RPMI8226 (cell line): ENCODE data around the gene PCDHB3.
"Not testable (repeated sequence)": the region's sequence is repeated elsewhere in the genome, so short reads cannot be mapped to it uniquely, and the experiment has no call there.

ENCODE experiments used
- DNase-seq: peaks from one replicate; pipeline ENCODE4 v3.0.0-alpha.2; 2015

Gene PCDHB3

DNA sequence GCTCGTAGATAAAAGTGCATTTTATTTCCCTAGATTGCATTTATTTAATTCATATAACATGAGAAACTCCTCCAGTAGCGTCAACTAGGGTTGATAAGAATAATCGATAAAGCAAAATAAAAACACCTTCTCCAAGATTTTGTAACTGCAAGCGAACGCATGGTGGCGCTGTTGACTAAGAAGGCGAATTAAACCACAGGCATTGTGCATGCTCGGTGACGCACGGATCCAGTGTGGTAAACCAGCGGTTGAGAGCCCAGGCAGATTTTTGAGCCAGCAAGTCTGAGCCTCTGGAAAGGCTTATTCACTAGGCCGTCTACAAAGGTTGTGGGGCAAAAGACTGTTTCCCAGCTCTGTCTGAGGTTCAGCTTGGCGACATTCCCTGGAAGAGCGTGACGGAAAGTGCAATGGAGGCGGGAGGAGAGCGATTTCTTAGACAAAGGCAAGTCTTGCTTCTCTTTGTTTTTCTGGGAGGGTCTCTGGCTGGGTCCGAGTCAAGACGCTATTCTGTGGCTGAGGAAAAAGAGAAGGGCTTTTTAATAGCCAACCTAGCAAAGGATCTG, at the start of gene PCDHB3:
PCDHB3 (plus strand) TSS at position 231 of the 563 bp plus-strand sequence; CDS start at position 408, 177 bp downstream.
- peak; percentile 51 for DNase-seq

DNA sequence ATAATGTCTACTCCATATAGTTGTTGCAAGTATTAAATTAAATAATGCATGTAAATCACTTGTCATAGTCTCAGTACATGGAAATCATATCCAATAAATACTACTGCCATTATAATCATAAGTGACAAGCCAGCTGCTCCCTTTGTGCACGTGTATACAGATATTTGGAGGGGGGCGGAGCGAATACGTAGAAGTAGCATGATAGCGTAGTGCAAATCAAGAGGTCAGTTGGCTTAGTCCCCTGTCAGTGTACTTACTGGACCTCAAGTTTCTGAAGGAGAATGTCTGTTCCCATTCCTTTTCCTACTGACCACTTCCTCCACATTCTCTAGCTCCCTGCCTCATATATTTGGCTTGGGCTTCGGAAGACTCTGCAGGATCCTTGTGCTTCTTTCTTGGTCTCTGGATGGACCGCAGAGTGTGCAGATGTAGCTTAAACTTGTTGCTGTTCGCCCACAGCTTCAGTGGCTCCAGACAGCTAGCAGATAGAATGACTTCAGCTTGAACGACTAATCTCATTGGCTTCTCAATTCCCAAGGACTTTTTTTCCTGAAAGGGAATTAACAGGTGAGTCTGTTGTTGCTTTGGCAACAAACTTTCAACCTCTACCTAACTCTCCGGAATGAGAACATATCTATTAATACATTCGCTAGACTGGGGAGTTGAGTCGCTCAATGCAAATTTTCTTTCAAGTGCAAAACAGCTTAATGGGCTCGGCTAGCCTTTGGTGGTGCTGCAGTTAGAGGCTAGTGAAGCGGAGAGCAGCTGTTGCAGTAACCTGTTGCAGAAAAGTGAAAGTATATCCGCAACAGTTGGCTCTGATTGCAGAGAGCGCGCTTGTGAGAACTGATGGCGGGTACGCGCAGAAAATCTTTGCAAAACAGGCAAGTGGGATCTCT, 49.4 kb upstream of the PCDHB3 start, which contains the start of gene PCDHB1:
PCDHB1 (plus strand) TSS at position 753 of the 899 bp plus-strand sequence; CDS start at position 850, 97 bp downstream.
- DNase-seq, result no peak

- no peak for DNase-seq
Observed at GRCh38 chr5:141051521-141051866, 48.8 kb upstream of the PCDHB3 start.

DNA sequence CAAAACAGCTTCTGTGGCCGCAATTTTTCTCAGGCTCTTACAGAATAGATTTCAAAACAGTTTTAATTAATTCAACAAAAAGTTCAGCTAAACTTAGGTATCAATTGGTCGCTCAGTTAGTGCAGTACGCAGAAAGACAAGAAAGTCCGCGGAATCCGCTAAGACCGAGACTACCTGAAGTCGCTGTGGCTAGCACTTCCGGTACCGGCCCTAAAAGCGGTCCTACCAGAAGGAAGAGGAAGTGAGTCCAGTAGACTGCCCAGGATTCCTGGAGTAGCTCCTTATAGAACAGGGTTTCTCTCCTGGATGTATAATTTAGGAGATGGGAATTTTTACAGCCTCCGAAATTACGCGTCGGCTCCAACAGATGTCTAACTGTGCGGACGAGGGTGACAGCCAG, 22.4 kb upstream of the PCDHB3 start:
- DNase-seq, result no peak

DNA sequence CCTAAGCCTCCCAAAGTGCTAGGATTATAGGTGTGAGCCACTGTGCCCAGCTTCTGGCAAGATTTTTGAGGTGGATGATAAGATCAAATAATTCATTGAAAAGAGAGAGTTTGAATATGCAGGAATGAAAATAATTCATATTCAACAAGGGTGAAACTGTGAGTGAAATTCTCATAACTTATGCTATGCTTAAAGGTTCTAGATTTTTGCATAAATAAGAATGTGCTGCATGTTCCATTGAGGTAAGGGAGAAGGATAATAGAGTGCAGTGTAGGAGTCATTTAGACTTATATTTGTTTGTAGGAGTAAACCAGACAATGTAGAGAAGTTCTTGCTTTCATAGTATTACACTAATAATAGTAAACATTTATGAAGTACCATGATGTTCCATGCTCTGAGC, 18.0 kb upstream of the PCDHB3 start:
- no peak for DNase-seq

GRCh38 chr5:141084487-141084989, 15.7 kb upstream of the PCDHB3 start:
- DNase-seq, result peak; percentile 67

DNA sequence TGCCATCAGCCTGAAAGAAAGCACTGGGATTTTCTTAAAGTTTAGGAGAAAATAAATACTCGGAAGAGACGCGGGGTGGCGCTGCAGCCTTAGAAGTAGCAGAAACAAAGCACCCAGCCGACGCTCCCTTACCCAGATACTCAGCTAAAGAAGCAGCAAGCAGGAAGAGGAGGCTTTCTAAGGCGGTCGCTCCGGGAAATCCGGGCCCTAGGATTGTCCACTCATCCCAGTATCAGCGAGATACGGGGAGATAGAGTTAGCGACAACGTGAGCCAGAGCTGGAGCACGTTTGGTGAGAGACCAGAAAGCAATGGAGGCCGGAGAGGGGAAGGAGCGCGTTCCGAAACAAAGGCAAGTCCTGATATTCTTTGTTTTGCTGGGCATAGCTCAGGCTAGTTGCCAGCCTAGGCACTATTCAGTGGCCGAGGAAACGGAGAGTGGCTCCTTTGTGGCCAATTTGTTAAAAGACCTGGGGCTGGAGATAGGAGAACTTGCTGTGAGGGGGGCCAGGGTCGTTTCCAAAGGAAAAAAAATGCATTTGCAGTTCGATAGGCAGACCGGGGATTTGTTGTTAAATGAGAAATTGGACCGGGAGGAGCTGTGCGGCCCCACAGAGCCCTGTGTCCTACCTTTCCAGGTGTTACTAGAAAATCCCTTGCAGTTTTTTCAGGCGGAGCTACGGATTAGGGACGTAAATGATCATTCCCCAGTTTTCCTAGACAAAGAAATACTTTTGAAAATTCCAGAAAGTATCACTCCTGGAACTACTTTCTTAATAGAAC, 5.6 kb upstream of the PCDHB3 start, which contains the start of gene PCDHB2:
PCDHB2 (plus strand) TSS at position 135 of the 782 bp plus-strand sequence; CDS start at position 311, 176 bp downstream.
- peak; percentile 32 for DNase-seq

DNA sequence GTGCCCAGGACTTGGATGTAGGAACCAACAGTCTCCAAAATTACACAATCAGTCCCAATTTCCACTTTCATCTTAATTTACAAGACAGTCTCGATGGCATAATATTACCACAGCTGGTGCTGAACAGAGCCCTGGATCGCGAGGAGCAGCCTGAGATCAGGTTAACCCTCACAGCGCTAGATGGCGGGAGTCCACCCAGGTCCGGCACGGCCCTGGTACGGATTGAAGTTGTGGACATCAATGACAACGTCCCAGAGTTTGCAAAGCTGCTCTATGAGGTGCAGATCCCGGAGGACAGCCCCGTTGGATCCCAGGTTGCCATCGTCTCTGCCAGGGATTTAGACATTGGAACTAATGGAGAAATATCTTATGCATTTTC, 5.0 kb upstream of the PCDHB3 start:
- no peak for DNase-seq

- DNase-seq, result not testable (repeated sequence)
Observed at GRCh38 chr5:141096181-141096580, 4.1 kb upstream of the PCDHB3 start.

- not testable (repeated sequence) for DNase-seq
Observed at GRCh38 chr5:141096586-141096985, 3.7 kb upstream of the PCDHB3 start.

GRCh38 chr5:141101059-141101458, 786 bp downstream of the PCDHB3 start:
- DNase-seq, result no peak

GRCh38 chr5:141102070-141102469, 1.8 kb downstream of the PCDHB3 start:
- not testable (repeated sequence) for DNase-seq

GRCh38 chr5:141102471-141102870, 2.2 kb downstream of the PCDHB3 start:
- not testable (repeated sequence) for DNase-seq

DNA sequence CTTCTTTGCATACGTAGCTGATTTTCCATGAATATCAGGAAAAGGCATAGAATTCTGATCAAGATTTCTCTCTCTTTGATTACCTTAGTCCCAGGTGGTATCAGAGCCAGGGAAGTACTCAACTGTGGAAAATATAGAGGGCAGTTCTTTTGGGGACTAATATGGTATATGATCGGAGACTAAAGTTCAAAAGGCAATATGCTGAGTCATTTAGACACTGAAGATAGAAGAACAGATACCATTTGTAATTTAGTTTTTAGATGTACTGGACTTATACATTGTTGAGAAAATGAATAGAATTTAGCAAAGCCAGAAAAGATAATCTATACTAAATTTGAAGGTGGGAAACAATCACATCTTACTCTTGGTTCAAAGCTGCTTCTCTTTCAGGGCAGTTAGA, 5.1 kb downstream of the PCDHB3 start:
- no peak for DNase-seq

DNA sequence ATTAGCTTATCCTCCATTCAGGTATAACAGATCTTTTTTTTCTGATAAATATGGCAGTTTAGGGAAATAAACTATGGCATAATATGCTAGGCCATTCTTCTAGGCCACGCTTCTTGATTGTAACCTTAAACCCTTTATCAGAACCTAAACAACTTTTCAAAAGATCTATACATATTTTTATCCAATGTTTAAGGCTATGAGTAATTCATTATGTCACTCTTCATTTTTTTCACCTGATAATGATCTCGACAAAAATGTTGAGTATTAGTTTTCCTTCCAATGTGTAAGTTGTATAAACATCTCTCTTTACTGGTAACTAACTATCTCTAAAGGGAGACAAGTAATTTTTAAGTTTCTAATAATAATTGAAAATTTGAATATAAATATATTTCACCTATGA, 19.0 kb downstream of the PCDHB3 start:
- no peak for DNase-seq

- no peak for DNase-seq
Observed at GRCh38 chr5:141121563-141121962, 21.3 kb downstream of the PCDHB3 start, which contains the start of gene PCDHB4. PCDHB4 (plus strand) TSS chr5:141121818; CDS start chr5:141121999, 181 bp downstream.

DNA sequence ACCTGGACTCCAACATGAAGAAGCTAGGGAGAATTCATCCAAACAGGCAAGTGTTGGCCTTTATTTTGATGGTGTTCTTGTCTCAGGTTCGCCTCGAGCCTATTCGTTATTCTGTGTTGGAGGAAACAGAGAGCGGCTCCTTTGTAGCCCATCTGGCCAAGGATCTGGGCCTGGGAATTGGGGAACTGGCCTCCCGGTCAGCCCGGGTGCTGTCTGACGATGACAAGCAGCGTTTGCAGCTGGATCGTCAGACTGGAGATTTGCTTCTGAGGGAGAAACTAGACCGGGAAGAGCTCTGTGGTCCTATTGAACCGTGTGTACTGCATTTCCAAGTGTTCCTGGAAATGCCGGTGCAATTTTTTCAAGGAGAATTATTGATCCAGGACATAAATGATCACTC, 21.7 kb downstream of the PCDHB3 start:
- no peak for DNase-seq

DNA sequence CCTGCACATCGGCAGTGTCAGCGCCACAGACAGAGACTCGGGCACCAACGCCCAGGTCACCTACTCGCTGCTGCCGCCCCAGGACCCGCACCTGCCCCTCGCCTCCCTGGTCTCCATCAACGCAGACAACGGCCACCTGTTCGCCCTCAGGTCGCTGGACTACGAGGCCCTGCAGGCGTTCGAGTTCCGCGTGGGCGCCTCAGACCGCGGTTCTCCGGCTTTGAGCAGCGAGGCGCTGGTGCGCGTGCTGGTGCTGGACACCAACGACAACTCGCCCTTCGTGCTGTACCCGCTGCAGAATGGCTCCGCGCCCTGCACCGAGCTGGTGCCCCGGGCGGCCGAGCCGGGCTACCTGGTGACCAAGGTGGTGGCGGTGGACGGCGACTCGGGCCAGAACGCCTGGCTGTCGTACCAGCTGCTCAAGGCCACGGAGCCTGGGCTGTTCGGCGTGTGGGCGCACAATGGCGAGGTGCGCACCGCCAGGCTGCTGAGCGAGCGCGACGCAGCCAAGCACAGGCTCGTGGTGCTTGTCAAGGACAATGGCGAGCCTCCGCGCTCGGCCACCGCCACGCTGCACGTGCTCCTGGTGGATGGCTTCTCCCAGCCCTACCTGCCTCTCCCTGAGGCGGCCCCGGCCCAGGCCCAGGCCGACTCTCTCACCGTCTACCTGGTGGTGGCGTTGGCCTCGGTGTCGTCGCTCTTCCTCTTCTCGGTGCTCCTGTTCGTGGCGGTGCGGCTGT, 23.3 kb downstream of the PCDHB3 start:
- not testable (repeated sequence) for DNase-seq

DNA sequence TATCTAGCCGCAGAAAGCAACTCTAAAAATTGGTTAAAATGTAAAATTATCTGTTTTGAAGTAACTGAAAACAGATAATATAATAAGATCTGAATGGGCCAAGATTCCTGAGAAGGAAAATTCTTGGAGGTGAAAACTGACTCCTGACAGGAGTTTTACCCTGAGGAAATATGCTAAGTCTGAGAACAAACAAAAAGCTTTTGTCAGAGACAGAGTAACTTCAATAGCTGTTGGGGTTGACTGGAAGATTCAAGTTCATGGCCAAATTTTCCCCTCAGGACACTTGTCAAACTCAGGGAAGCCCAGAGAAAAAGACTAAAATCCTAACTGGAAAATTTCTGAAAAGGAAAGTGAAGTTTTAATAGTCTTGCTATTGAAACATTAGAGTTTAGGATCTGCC, 27.0 kb downstream of the PCDHB3 start:
- no peak for DNase-seq

GRCh38 chr5:141135030-141135717, 34.9 kb downstream of the PCDHB3 start, which contains the start of gene PCDHB5:
PCDHB5 (plus strand) TSS chr5:141135206; CDS start chr5:141135435, 229 bp downstream.
- DNase-seq, result peak; percentile 37

GRCh38 chr5:141135718-141136266, 35.5 kb downstream of the PCDHB3 start:
- DNase-seq, result no peak
